ENCODE measurements around the gene YJEFN3. TPM values are rescaled to one million over a fixed set of nuclear protein-coding genes. Genes with fewer than 3 reads are reported as not detected.

The YJEFN3 gene
- total and polyA plus RNA-seq, 2 of the 8 experiments (the other 6 are each of a cell fraction or from before 2014, with no cell fraction given): 5.7 to 9.4 TPM

DNA sequence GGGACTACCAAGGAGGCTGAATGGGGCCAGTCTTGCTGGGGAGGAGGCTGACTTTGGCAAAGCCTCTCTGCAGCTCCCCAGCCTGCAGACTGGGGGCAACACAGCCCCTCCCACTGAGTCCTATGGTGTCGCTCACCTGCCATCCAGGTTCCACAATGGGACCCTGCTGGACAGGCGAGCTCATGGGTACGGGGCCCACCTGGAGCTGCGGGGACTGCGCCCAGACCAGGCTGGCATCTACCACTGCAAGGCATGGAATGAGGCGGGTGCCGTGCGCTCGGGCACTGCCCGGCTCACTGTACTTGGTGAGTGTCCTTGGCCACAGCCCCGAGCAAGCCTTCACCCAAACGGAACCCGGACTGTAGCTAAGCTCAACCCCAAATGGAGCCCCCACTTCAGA, 14.4 kb downstream of the YJEFN3 start:
- Histone ChIP-seq H2BK15ac (ENCODE audit: low read length) (no peak overlapping the region), H3K27me3 (replicated peaks in 1 of 4; ENCODE audit: control insufficient read depth in 3 of 4, extremely low read depth in 1 of 4, insufficient read depth in 3 of 4, low read length in 3 of 4) (peaks cover 6 to 23% (median 20%) of the 10 kb centered on the region in 4 experiments), H3K4me3 (ENCODE audit: extremely low read depth in 1 of 4, insufficient read depth in 2 of 4, low read depth in 3 of 4, low read length in 4 of 4) (no peak overlapping the region), H3K23ac (ENCODE audit: insufficient read length) (no peak overlapping the region), H2BK5ac (ENCODE audit: low read depth, low read length) (no peak overlapping the region), H2AK5ac (ENCODE audit: low read depth, low read length) (no peak overlapping the region), H3K4ac (replicated peaks; ENCODE audit: insufficient read length, low read depth, low read length) (no peak overlapping the region), H3K9ac (replicated peaks in 1 of 4; ENCODE audit: extremely low read depth in 1 of 4, low read depth in 3 of 4, low read length in 3 of 4) (no peak overlapping the region), H2BK120ac (replicated peaks; ENCODE audit: low read depth, low read length) (no peak overlapping the region), H3K14ac (ENCODE audit: insufficient read length) (no peak overlapping the region), H3K27ac (ENCODE audit: low read depth, low read length) (no peak overlapping the region), H3K4me2 (ENCODE audit: insufficient read depth in 1 of 2, low read depth in 2 of 2, low read length in 2 of 2) (no peak overlapping the region), H4K20me1 (replicated peaks in 1 of 2; ENCODE audit: control insufficient read depth in 1 of 2, insufficient read depth in 2 of 2, low read length in 2 of 2) (peaks cover 0 to 3% of the 10 kb centered on the region in 2 experiments), H3K79me1 (ENCODE audit: low read depth, low read length) (no peaks in the 10 kb centered on the region), H2BK20ac (ENCODE audit: low read length) (no peak overlapping the region), H4K91ac (replicated peaks; ENCODE audit: insufficient read length, low read length) (no peak overlapping the region), H2AFZ (ENCODE audit: low read length) (no peak overlapping the region), H2BK12ac (ENCODE audit: low read depth, low read length) (no peak overlapping the region), H3K79me2 (ENCODE audit: control insufficient read depth in 1 of 2, insufficient read depth in 2 of 2, low read length in 2 of 2) (no peaks in the 10 kb centered on the region), H3K4me1 (replicated peaks in 1 of 4; ENCODE audit: control insufficient read depth in 3 of 4, insufficient read depth in 4 of 4, low read length in 3 of 4) (peaks cover 0 to 6% (median 3%) of the 10 kb centered on the region in 4 experiments; a peak in 3 of 7 replicates), H3K9me3 (ENCODE audit: insufficient read depth in 2 of 2, low read depth in 1 of 2, low read length in 1 of 2) (peaks cover 0 to 4% of the 10 kb centered on the region in 2 experiments; a peak in 1 of 4 replicates), H4K5ac (ENCODE audit: insufficient read length, low read depth, low read length) (no peak overlapping the region), H3K23me2 (ENCODE audit: low read depth, low read length) (peaks cover 9% of the 10 kb centered on the region; the same call in 1 of the 2 replicates), H4K8ac (ENCODE audit: extremely low read depth, insufficient read depth, low read length) (no peak overlapping the region), H3K56ac (replicated peaks; ENCODE audit: insufficient read length, low read depth, low read length) (no peak overlapping the region), H3K18ac (ENCODE audit: extremely low read depth, low read length) (no peak overlapping the region), H3K36me3 (ENCODE audit: control insufficient read depth in 2 of 4, insufficient read depth in 4 of 4, low read length in 3 of 4) (no peaks in the 10 kb centered on the region)
- ChIA-PET CTCF (ENCODE audit: partially characterized antibody) (interaction anchor here (0.6 to 15.7 kb wide), 5 partner anchors 9 to 94 kb away, joined by 3 to 223 read pairs (median 6); no protein-coding TSS in a partner anchor), POLR2A (ENCODE audit: partially characterized antibody) (interaction anchor here (1.0 to 1.8 kb wide), 5 partner anchors 8 to 101 kb away, joined by 3 to 4 read pairs (median 4); partner anchors contain the start of genes GMIP and NDUFA13)
- DNase-seq (ENCODE audit: low read depth in 1 of 2, low spot score in 2 of 2): no peak
- no peak for FAIRE-seq
- WGBS, 2 experiments (ENCODE audit: extremely low coverage in 1 of 2, insufficient coverage in 1 of 2, insufficient read length in 1 of 2, insufficient replicate concordance in 2 of 2, low coverage in 1 of 2, low lambda C conversion rate in 2 of 2, missing lambda C conversion rate in 1 of 2): 95% methylated on average over 13 of the region's 13 CpGs; no CpG with 5 or more reads in 1 of the 2 experiments

Data from H1 (cell line).